PC-9 (cell line): Measurements from ENCODE around the gene ENO1.
"Not testable (repeated sequence)": the region's sequence is repeated elsewhere in the genome, so short reads cannot be mapped to it uniquely, and the experiment has no call there.

Experiments used
- EZH2 ChIP-seq: fragments of 200-600 bp; sonication (generic); IDR thresholded peaks from 2 replicates; pipeline ENCODE4 v1.8.0; 2017; ENCODE audit warnings: antibody characterized with exemption, low read depth
- TF ChIP-seq, protein P1 (sequence below): fragments of 200-600 bp; sonication (generic); conservative IDR thresholded peaks from 2 replicates; pipeline ENCODE4 v1.6.1; 2017; ENCODE audit warnings: mixed run types, antibody characterized with exemption, mild to moderate bottlenecking, moderate library complexity

DNA sequence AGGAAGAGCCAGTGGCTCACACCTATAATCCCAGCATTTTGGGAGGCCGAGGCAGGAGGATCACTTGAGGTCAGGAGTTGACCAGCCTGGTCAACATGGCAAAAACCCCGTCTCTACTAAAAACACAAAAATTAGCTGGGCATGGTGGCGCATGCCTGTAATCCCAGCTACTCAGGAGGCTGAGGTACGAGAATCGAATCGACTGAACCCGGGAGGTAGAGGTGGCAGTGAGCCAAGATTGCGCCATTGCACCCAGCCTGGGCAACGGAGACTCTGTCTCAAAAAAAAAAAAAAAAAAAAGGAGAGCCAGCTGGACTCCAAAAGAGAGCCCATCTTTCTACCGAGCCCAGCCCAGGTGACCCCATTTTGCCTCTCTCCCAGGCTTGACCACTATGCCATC lies 47.8 kb downstream of the ENO1 start:
- TF ChIP-seq, protein P1, sequence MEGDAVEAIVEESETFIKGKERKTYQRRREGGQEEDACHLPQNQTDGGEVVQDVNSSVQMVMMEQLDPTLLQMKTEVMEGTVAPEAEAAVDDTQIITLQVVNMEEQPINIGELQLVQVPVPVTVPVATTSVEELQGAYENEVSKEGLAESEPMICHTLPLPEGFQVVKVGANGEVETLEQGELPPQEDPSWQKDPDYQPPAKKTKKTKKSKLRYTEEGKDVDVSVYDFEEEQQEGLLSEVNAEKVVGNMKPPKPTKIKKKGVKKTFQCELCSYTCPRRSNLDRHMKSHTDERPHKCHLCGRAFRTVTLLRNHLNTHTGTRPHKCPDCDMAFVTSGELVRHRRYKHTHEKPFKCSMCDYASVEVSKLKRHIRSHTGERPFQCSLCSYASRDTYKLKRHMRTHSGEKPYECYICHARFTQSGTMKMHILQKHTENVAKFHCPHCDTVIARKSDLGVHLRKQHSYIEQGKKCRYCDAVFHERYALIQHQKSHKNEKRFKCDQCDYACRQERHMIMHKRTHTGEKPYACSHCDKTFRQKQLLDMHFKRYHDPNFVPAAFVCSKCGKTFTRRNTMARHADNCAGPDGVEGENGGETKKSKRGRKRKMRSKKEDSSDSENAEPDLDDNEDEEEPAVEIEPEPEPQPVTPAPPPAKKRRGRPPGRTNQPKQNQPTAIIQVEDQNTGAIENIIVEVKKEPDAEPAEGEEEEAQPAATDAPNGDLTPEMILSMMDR: not testable (repeated sequence)
- TF ChIP-seq EZH2: not testable (repeated sequence)
